K562 (cell line): ENCODE results near the gene NPR2. TPM values are rescaled to one million over a fixed set of nuclear protein-coding genes. Genes with fewer than 3 reads are reported as not detected.

ENCODE experiments used
- BRD4 ChIP-seq: fragments of 200-600 bp; sonication (generic); IDR thresholded peaks from 2 replicates; pipeline ENCODE4 v1.6.1; 2017; ENCODE audit warnings: inconsistent platforms
- E2F3 ChIP-seq: fragments of 250-450 bp; sonication (Bioruptor Pico); IDR thresholded peaks from 2 replicates; pipeline ENCODE4 v1.4.0; 2020; ENCODE audit warnings: mild to moderate bottlenecking
- ETV5 ChIP-seq: sonication (generic); formaldehyde crosslinking; IDR thresholded peaks from 2 replicates; pipeline ENCODE4 v1.4.0; 2020; ENCODE audit warnings: low read depth, mild to moderate bottlenecking, missing genetic modification reagents
- GABPB2 ChIP-seq: fragments of 250-450 bp; sonication (Bioruptor Pico); conservative IDR thresholded peaks from 2 replicates; pipeline ENCODE4 v1.5.1; 2021; ENCODE audit warnings: mild to moderate bottlenecking
- HDAC8 ChIP-seq: fragments of 450-650 bp; IDR thresholded peaks from 2 replicates; pipeline ENCODE4 v1.6.1; 2016; ENCODE audit warnings: mild to moderate bottlenecking, missing genetic modification characterization, moderate library complexity, missing compliant biosample characterization
- NFIX ChIP-seq: fragments of 250-450 bp; sonication (Bioruptor Pico); IDR thresholded peaks from 2 replicates; pipeline ENCODE4 v1.4.0; 2020; ENCODE audit warnings: low read depth, mild to moderate bottlenecking, moderate library complexity
- NRF1 ChIP-seq, 2 experiments: fragments of 450-650 bp; IDR thresholded peaks in 1 of 2; conservative IDR thresholded peaks in 1 of 2; 2 replicates each; pipeline ENCODE4 v1.6.1; 2014; ENCODE audit warnings: mild to moderate bottlenecking in 2 of 2
- PHF8 ChIP-seq: fragments of 200-600 bp; sonication (generic); IDR thresholded peaks from 2 replicates; pipeline ENCODE4 v1.6.1; 2012; ENCODE audit warnings: mixed run types, mild to moderate bottlenecking, inconsistent platforms, low read length, moderate library complexity, borderline replicate concordance
- ZBTB7A ChIP-seq: IDR thresholded peaks from 2 replicates; pipeline ENCODE4 v1.6.1; 2011; ENCODE audit warnings: low read depth, mild to moderate bottlenecking, low read length, moderate library complexity, borderline replicate concordance; ENCODE audit not compliant: control insufficient read depth
- ZNF146 ChIP-seq: IDR thresholded peaks from one replicate; pipeline ENCODE4 v1.6.1; 2018; ENCODE audit warnings: missing compliant biosample characterization; ENCODE audit not compliant: unreplicated experiment
- ZNF354B ChIP-seq: fragments of 250-450 bp; sonication (Bioruptor Pico); IDR thresholded peaks from 2 replicates; pipeline ENCODE4 v1.4.0; 2020
- ZZZ3 ChIP-seq: fragments of 450-650 bp; IDR thresholded peaks from 2 replicates; pipeline ENCODE4 v1.6.1; 2016; ENCODE audit warnings: antibody characterized with exemption, mild to moderate bottlenecking, moderate library complexity
- polyA plus RNA-seq, 8 experiments: library from polyadenylated mRNA; depleted of rRNA in 4 of 8; stranded (reverse) in 5 of 8; unstranded in 3 of 8; fragments of >200 nt; fragmentation: Nextera tagmentation in 2 of 8; fragmentation: Illumina TruSeq in 1 of 8; extraction: Ambion mirVana in 2 of 8; extraction: Trizol in 1 of 8; gene quantifications; 2 replicates each; pipeline versions ENCODE4 v1.2.1 to v1.2.3, GENCODE V29; 2011 to 2014; ENCODE audit warnings: inconsistent platforms in 1 of 8, missing spikeins in 1 of 8
- total RNA-seq, 7 experiments: library from RNA; depleted of rRNA in 6 of 7; stranded (reverse); fragments of >200 nt in 6 of 7; fragmentation: Illumina TruSeq in 2 of 7; extraction: Trizol in 2 of 7; gene quantifications; 2 replicates each; pipeline versions ENCODE4 v1.2.1 to v1.2.3, GENCODE V29; 2011 to 2021; ENCODE audit warnings: low replicate concordance in 1 of 7
- TF ChIP-seq, protein P1 (sequence below): fragments of 200-600 bp; sonication (generic); IDR thresholded peaks from one replicate; pipeline ENCODE4 v1.6.1; 2012; ENCODE audit warnings: mild to moderate bottlenecking, low read depth, low read length, inconsistent platforms
- TF ChIP-seq, protein P2 (sequence below): fragments of 250-450 bp; sonication (Bioruptor Pico); IDR thresholded peaks from 2 replicates; pipeline ENCODE4 v1.5.0; 2022; ENCODE audit warnings: mild to moderate bottlenecking

Gene NPR2
- total and polyA plus RNA-seq, 9 of the 15 experiments (the other 6 are each of a cell fraction or from before 2014, with no cell fraction given) = 2.4 to 12.9 (median 6.0) TPM

DNA sequence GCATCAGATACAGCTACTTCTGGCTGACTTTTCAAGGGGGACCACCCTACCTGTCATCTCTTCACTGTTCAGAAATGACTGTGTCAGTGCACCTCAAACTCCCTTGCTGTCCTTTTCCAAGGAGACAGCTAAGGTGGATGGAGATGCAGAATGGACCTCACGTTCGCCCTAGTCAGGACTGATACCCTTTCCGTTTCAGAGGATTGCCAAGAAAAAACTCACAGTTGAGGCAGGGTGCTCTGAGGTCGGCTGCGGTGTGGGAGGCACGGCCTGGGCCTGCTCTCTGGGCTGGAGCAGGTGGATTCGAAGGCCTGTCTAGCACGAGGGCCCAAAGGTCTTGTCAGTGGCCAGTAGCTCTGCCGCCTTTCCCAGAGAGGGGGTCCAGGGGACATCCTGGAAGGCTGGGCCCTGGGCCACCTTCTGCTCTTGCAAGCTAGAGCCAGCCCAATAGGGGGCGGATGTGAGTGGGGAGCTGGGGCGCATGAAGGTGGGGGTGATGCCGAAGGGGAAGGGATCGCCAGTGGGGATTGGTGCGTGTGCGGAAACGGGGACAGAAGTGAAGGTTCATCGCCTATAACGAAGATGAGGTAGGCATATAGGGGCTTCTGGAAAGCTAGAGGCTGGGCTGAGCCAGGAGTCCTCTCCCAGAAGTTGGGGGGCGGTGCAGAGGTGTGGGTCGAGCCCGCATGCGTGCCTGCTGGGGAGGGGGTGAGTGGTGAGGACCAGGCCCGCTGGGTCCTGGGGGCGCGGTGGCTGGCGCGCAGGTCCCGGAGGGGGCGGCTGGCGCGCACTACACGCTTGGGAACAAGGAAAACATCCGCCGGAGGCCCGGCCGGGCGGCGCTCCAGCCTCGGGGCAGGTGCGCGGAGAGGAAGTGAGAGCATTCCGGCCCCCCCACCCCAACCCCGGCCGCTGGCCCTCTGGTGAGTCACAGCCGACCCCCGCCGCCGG is 34.8 kb upstream of the NPR2 start (continued):
- TF ChIP-seq, protein P1, sequence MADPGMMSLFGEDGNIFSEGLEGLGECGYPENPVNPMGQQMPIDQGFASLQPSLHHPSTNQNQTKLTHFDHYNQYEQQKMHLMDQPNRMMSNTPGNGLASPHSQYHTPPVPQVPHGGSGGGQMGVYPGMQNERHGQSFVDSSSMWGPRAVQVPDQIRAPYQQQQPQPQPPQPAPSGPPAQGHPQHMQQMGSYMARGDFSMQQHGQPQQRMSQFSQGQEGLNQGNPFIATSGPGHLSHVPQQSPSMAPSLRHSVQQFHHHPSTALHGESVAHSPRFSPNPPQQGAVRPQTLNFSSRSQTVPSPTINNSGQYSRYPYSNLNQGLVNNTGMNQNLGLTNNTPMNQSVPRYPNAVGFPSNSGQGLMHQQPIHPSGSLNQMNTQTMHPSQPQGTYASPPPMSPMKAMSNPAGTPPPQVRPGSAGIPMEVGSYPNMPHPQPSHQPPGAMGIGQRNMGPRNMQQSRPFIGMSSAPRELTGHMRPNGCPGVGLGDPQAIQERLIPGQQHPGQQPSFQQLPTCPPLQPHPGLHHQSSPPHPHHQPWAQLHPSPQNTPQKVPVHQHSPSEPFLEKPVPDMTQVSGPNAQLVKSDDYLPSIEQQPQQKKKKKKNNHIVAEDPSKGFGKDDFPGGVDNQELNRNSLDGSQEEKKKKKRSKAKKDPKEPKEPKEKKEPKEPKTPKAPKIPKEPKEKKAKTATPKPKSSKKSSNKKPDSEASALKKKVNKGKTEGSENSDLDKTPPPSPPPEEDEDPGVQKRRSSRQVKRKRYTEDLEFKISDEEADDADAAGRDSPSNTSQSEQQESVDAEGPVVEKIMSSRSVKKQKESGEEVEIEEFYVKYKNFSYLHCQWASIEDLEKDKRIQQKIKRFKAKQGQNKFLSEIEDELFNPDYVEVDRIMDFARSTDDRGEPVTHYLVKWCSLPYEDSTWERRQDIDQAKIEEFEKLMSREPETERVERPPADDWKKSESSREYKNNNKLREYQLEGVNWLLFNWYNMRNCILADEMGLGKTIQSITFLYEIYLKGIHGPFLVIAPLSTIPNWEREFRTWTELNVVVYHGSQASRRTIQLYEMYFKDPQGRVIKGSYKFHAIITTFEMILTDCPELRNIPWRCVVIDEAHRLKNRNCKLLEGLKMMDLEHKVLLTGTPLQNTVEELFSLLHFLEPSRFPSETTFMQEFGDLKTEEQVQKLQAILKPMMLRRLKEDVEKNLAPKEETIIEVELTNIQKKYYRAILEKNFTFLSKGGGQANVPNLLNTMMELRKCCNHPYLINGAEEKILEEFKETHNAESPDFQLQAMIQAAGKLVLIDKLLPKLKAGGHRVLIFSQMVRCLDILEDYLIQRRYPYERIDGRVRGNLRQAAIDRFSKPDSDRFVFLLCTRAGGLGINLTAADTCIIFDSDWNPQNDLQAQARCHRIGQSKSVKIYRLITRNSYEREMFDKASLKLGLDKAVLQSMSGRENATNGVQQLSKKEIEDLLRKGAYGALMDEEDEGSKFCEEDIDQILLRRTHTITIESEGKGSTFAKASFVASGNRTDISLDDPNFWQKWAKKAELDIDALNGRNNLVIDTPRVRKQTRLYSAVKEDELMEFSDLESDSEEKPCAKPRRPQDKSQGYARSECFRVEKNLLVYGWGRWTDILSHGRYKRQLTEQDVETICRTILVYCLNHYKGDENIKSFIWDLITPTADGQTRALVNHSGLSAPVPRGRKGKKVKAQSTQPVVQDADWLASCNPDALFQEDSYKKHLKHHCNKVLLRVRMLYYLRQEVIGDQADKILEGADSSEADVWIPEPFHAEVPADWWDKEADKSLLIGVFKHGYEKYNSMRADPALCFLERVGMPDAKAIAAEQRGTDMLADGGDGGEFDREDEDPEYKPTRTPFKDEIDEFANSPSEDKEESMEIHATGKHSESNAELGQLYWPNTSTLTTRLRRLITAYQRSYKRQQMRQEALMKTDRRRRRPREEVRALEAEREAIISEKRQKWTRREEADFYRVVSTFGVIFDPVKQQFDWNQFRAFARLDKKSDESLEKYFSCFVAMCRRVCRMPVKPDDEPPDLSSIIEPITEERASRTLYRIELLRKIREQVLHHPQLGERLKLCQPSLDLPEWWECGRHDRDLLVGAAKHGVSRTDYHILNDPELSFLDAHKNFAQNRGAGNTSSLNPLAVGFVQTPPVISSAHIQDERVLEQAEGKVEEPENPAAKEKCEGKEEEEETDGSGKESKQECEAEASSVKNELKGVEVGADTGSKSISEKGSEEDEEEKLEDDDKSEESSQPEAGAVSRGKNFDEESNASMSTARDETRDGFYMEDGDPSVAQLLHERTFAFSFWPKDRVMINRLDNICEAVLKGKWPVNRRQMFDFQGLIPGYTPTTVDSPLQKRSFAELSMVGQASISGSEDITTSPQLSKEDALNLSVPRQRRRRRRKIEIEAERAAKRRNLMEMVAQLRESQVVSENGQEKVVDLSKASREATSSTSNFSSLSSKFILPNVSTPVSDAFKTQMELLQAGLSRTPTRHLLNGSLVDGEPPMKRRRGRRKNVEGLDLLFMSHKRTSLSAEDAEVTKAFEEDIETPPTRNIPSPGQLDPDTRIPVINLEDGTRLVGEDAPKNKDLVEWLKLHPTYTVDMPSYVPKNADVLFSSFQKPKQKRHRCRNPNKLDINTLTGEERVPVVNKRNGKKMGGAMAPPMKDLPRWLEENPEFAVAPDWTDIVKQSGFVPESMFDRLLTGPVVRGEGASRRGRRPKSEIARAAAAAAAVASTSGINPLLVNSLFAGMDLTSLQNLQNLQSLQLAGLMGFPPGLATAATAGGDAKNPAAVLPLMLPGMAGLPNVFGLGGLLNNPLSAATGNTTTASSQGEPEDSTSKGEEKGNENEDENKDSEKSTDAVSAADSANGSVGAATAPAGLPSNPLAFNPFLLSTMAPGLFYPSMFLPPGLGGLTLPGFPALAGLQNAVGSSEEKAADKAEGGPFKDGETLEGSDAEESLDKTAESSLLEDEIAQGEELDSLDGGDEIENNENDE = no peak
- TF ChIP-seq ZNF146 (CRISPR knock-in tag) = no peak
- TF ChIP-seq ZNF354B (CRISPR knock-in tag) = no peak
- TF ChIP-seq ZZZ3 = no peak
- no peak for TF ChIP-seq E2F3 (CRISPR knock-in tag)
- no peak for TF ChIP-seq NFIX (CRISPR knock-in tag)
- TF ChIP-seq, protein P2, sequence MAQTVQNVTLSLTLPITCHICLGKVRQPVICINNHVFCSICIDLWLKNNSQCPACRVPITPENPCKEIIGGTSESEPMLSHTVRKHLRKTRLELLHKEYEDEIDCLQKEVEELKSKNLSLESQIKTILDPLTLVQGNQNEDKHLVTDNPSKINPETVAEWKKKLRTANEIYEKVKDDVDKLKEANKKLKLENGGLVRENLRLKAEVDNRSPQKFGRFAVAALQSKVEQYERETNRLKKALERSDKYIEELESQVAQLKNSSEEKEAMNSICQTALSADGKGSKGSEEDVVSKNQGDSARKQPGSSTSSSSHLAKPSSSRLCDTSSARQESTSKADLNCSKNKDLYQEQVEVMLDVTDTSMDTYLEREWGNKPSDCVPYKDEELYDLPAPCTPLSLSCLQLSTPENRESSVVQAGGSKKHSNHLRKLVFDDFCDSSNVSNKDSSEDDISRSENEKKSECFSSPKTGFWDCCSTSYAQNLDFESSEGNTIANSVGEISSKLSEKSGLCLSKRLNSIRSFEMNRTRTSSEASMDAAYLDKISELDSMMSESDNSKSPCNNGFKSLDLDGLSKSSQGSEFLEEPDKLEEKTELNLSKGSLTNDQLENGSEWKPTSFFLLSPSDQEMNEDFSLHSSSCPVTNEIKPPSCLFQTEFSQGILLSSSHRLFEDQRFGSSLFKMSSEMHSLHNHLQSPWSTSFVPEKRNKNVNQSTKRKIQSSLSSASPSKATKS = no peak
- no peak for TF ChIP-seq HDAC8 (tag)
- peak; percentile 35; the same call in 1 of the 2 replicates for TF ChIP-seq PHF8
- no peak for TF ChIP-seq GABPB2 (CRISPR knock-in tag)
- TF ChIP-seq ETV5 (CRISPR knock-in tag) = no peak
- peak; percentile 59 for TF ChIP-seq ZBTB7A
- TF ChIP-seq BRD4 = no peak
- TF ChIP-seq NRF1 (conservative IDR thresholded peaks at IDR 0.05 in 1 of 2, IDR thresholded peaks at IDR 0.05 in 1 of 2) = peak; percentile 76 to 79
